Suppressor macrophage treated with lipopolysaccharide for 4 hours (primary cell): ENCODE data around the gene AKAP13.

ENCODE experiments used
- DNase-seq: peaks from one replicate; pipeline ENCODE4 v3.0.0-alpha.2; 2020

The AKAP13 gene

DNA sequence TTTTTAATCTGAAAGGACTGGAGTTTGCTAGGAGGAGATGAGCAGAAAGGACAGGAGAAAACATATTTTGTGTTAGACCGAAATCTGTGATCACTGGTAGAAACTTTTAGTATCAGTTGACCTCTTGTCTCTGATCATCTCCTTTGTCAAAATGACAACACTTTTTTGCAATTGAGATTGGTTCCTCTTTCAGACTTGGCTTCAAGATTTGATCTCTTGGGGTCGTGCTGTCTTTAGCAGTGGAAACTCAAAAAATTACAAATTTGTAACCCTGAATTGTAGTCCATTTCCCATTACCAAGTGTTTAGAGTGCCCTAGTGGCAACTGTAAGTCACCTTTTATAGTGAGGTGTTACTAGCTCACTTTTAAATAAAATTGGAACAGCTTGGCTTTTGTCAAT, 306.9 kb downstream of the AKAP13 start:
- no peak for DNase-seq

DNA sequence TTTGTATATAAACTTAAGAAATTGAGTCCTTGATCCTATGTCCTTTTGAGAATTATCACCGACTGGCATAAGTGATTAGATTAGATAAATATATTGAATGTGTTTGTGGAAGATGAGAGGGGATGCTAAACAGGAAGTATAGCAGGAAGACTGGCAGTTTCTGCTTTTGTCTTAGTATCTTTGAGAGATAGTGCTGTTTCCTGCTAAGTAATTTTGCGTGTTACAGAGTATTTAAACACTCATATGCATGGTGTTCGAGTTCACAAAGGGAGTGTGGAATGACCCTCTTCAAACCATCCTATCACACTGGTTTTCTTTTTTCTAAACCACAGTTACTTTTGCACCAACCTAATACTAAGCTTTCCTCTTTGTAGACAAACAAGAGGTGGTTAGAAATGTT, 308.3 kb downstream of the AKAP13 start:
- DNase-seq = no peak

DNA sequence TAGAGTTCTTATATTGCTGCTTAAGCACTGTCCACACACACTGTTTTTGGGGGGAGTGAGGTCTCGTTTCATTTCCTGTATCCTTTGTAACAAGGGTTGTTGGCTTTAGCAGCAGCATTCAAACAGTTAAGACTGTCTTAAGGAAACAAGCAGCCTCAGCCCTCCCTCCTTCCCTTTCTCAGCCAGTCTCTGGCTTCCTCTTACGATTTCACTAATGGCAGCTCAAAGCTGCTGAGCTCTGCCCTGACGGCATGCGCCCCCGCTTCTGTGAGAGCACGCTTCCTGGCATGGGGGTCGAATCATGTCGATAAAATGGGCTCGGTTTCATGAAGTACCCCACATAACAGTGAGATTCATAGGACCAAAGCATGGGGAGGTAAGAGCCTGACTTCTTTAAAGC, 309.3 kb downstream of the AKAP13 start:
- DNase-seq = peak; percentile 88

DNA sequence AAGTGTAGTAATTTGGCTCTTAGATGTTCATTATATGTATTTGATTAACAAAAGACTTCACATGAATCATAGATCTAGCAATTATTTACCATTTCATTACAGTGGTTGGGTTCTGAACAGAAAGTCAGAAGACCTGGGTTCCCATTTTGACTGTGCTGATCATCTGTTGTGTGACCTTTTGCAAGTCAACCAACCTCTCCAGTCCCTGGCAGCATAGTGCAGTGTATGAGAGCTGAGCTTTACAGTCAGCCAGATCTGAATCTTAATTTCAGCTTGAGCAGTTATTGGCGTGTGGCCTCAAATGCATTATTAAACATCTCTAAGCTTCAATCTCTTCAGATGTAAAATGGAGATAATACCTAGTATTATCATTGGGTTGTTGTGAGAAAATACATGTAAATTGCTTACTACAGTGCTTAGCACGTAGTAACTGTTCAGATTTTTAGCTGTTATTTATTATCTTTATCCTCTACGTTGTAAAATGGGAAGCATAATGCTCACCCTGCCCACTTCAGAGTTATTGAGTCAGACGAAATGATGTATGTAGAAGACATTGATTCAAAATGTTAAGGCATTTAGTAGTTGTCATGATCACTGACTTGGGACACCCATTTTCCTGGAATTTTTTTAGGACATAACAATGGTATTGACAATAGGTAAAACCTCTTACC, 310.3 kb downstream of the AKAP13 start:
- DNase-seq = peak; percentile 69

- peak; percentile 34 for DNase-seq
Observed at GRCh38 chr15:85691350-85692240, 311.2 kb downstream of the AKAP13 start.

- no peak for DNase-seq
Observed at GRCh38 chr15:85692321-85692720, 311.9 kb downstream of the AKAP13 start.

- no peak for DNase-seq
Observed at GRCh38 chr15:85692873-85693272, 312.5 kb downstream of the AKAP13 start.

DNA sequence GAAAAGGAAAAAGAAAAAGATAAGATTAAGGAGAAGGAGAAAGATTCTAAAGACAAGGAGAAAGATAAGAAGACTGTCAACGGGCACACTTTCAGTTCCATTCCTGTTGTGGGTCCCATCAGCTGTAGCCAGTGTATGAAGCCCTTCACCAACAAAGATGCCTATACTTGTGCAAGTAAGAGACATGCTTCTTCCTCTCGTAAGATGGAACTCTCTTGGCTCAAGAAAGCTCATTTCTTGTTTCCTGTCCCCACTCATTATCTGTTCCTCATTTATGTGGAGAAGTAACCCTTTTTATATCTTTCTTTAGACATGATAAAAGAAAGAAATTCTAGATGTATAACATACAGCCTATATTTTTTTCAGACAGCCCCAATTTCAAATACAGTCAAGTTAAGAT, 312.9 kb downstream of the AKAP13 start:
- peak; percentile 58 for DNase-seq

DNA sequence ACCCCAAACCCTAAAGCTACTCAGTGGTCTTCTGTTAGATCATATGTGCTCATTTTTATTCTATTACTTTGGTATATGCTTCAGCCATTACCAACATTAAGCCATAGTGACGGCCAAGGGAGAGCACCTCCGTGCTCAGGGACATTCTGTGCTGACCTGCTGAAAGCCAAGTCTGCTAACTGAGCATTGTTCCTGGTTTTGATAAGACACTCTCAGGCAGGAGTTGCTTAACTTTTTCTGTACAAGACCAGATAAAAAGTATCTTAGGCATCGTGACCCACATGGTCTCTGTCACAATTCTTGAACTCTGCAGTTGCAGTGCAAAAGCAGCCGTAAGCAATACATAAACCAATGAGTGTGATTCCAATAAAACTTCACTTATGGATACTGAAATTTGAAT, 313.7 kb downstream of the AKAP13 start:
- no peak for DNase-seq

DNA sequence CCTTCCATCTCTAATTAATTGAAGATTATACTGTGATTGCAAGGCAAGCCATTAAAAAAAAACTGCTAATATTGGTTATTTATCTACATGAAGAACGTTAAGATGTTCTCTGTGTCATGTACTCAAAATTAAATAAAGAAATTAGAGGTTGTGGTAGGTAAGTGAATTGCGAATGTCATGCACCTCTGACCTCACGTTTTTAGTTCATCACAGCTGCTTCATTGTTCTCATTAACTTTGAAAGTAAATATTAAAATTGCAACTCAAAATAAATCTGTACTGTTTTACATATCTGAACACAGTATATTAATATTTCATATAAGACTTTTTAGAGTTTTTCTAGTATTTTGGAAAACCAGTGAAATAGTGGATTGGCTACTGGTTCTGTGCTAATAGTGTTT, 320.4 kb downstream of the AKAP13 start:
- DNase-seq = no peak

GRCh38 chr15:85702321-85703101, 322.1 kb downstream of the AKAP13 start:
- DNase-seq = peak; percentile 74

GRCh38 chr15:85704066-85704465, 323.7 kb downstream of the AKAP13 start:
- peak; percentile 59 for DNase-seq

- peak; percentile 77 for DNase-seq
Observed at GRCh38 chr15:85704720-85705429, 324.5 kb downstream of the AKAP13 start.

DNA sequence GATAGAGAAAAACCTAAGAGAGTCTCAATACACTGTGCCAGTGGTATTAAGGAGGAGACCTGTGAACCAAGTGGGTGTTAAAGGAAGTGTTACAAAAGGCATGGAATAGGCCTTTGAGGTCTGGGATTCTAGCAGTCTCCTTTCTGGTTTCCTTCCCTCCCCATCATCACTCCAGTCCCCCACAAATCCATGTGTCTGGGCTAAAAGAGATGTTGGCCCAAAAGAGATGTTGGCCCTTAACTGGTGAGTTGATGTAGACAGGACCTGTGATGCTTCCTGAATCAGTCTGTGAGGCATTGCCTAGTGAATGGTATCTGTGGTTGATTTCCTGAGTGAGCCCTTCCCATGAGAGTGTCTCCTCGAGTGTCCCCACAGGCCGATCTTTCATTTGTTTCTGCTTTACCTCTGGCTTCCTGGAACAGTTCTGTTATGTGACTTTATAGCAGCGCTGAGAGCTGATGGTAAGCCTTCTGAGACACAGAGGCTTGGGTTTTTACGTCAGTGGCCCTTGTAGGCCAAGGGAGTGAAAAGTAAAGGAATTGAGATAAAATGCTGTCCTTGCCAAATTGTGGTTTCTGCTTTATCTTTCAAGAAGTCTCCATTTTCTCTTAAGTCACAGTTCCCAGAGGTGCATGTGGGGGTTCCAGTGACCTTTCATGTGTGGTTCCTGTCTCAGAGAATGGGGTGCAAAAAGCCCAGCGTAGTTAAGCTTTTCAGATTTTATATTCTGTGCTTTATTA, 326.5 kb downstream of the AKAP13 start:
- DNase-seq = peak; percentile 64

- peak; percentile 78 for DNase-seq
Observed at GRCh38 chr15:85707519-85708338, 327.3 kb downstream of the AKAP13 start.

DNA sequence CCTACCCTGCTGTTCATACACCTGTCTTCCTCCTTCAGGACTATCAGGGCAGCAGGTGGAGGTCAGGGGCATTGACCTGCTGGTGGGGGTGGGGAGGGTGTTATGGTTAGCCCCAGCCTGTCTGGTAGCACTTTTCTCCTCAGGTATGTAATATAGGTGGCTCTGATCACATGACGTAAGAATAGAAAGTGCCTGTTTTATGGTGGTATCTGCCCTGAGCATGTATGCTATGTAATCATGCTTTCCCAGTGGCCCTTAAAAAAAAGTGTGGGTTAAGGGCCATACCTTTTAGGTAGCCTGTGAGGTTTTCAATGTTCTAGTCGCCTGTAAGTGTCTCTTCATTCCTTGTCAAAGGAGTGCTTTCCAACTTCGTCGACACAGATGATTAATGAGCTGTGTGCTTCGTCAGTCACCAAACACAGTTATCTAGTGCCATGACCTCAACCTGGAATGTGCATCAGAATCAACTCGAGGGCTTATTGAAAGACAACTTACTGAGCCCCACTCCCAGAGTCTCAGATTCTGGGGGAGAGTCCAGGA, 328.1 kb downstream of the AKAP13 start:
- no peak for DNase-seq

- DNase-seq = no peak
Observed at GRCh38 chr15:85709250-85709649, 328.8 kb downstream of the AKAP13 start.

- peak; percentile 64 for DNase-seq
Observed at GRCh38 chr15:85710340-85710842, 330.0 kb downstream of the AKAP13 start.

DNA sequence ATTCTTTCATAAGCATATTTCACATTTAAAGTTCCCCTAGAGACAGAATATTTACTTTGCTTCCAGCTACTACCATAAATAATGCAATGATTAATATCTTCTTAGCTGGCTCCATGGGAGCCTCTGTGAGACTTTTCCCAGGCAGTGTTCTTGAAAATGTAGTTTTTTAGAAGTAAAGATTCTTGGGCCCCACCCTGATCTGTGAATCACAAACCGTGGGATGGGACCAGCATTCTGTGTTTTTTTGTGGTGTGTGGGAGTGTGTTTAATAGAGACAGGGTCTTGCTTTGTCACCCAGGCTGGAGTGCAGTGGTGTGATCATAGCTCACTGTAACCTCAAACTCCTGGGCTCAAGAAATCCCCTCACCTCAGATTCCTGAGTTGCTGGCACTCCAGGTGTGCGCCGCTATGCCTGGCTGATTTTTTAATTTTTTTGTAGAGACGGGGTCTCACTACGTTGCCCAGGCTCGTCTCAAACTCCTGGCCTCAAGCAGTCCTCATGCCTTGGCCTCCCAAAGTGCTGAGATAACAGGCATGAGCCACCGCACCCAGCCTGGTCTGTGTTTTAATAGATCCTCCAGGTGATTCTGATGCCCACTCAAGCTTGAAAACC, 331.3 kb downstream of the AKAP13 start:
- DNase-seq = peak; percentile 62

DNA sequence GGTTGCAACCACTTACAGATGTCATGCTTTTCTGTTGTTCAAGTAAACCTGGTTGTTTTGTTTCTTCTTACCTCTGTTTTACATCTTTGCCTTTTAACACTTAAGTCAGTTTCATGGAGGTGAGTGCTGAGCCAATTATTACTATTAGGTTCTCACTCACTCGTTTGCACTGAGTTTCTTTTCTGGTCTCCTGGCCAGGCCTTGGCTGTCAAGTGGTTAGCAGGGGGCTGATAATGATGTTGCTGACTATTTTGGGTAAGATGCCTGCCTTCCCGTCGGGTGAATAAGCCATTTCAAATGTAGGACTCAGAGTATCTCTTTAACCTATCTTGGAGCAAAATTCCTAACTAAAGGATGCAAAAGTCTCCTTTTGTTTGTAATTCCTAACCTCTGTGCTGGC, 335.9 kb downstream of the AKAP13 start:
- no peak for DNase-seq
